ENCODE results near the gene HSPA12A. TPM values are rescaled to one million over a fixed set of nuclear protein-coding genes. Genes with fewer than 3 reads are reported as not detected.

Gene HSPA12A
- total RNA-seq, 1 experiment from 2014 or later, result 1.4 TPM

DNA sequence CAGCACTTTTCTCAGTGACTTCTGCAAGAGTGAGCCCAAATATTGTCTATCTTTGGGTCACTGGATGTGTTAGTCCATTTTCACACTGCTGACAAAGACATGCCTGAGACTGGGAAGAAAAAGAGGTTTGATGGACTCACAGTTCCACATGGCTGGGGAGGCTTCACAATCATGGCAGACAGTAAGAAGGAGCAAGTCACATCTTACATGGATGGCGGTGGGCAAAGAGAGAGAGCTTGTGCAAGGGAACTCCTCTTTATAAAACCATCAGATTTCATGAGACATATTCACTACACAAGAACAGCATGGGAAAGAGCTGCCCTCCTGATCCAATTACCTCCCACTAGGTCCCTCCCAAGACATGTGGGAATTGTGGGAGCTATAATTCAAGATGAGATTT is 6.1 kb upstream of the HSPA12A start:
- no peak overlapping the region for H3K4me3 ChIP-seq (ENCODE audit: low read depth, low read length, poor library complexity, severe bottlenecking)
- no TSS peak for BruUV-seq (replicated peaks)
- no peak for DNase-seq (ENCODE audit: low spot score)
- no peaks in the 10 kb centered on the region for H3K4me1 ChIP-seq (ENCODE audit: insufficient read depth, low read length, poor library complexity, severe bottlenecking)
- no peaks in the 10 kb centered on the region for H3K36me3 ChIP-seq (ENCODE audit: insufficient read depth, low read length, poor library complexity, severe bottlenecking)
- ChIA-PET POLR2A (ENCODE audit: low non-redundant PET) (interaction anchor here (0.6 kb wide), 1 partner anchor 24 kb away, joined by 3 read pairs; no protein-coding TSS in a partner anchor), CTCF (no interaction called here)
- no peak for TF ChIP-seq EZH2 (IDR thresholded peaks at IDR 0.05; ENCODE audit: borderline replicate concordance, low read depth, low read length, poor library complexity, severe bottlenecking)
- TF ChIP-seq, protein P1, sequence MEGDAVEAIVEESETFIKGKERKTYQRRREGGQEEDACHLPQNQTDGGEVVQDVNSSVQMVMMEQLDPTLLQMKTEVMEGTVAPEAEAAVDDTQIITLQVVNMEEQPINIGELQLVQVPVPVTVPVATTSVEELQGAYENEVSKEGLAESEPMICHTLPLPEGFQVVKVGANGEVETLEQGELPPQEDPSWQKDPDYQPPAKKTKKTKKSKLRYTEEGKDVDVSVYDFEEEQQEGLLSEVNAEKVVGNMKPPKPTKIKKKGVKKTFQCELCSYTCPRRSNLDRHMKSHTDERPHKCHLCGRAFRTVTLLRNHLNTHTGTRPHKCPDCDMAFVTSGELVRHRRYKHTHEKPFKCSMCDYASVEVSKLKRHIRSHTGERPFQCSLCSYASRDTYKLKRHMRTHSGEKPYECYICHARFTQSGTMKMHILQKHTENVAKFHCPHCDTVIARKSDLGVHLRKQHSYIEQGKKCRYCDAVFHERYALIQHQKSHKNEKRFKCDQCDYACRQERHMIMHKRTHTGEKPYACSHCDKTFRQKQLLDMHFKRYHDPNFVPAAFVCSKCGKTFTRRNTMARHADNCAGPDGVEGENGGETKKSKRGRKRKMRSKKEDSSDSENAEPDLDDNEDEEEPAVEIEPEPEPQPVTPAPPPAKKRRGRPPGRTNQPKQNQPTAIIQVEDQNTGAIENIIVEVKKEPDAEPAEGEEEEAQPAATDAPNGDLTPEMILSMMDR (conservative IDR thresholded peaks at IDR 0.05; ENCODE audit: low read depth, low read length), result no peak
- no peak overlapping the region for H3K27ac ChIP-seq (ENCODE audit: low read depth, low read length, poor library complexity, severe bottlenecking)
- no peaks in the 10 kb centered on the region for H3K9me3 ChIP-seq (ENCODE audit: low read depth, low read length, poor library complexity, severe bottlenecking)
- no peaks in the 10 kb centered on the region for H3K27me3 ChIP-seq (replicated peaks; ENCODE audit: insufficient read depth, low read depth, low read length, poor library complexity)
- intact Hi-C loops (cut with micrococcal nuclease; ENCODE audit: unreplicated experiment), result no loop called here

DNA sequence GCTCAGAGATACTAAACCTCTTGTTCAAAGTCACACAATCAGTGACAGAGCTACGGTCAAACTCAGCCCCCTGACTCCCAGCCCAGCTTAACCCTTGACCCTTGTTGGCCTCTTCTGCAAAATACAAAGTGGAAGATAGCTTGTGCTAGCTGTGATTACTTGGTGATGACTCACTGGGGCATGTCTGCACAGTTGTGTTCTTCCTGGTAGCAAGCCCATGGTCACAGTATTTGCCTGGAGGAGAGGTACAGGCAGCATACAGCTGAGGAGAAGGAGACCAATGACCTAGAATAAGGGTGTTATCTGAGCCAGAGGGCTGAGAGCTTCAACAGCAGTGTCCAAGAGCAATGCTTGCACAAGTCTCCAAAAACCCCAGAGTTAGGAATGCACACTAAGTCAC is 5.7 kb upstream of the HSPA12A start:
- Histone ChIP-seq H3K9me3 (ENCODE audit: low read depth, low read length, poor library complexity, severe bottlenecking) (no peaks in the 10 kb centered on the region), H3K36me3 (ENCODE audit: insufficient read depth, low read length, poor library complexity, severe bottlenecking) (no peaks in the 10 kb centered on the region), H3K4me1 (ENCODE audit: insufficient read depth, low read length, poor library complexity, severe bottlenecking) (peaks cover 3% of the 10 kb centered on the region), H3K27ac (ENCODE audit: low read depth, low read length, poor library complexity, severe bottlenecking) (no peak overlapping the region), H3K27me3 (replicated peaks; ENCODE audit: insufficient read depth, low read depth, low read length, poor library complexity) (no peaks in the 10 kb centered on the region), H3K4me3 (ENCODE audit: low read depth, low read length, poor library complexity, severe bottlenecking) (no peak overlapping the region)
- CTCF ChIA-PET, result no interaction called here
- TF ChIP-seq, protein P1 (conservative IDR thresholded peaks at IDR 0.05; ENCODE audit: low read depth, low read length), result no peak
- intact Hi-C loops (cut with micrococcal nuclease; ENCODE audit: unreplicated experiment), result no loop called here
- POLR2A ChIA-PET (ENCODE audit: low non-redundant PET), result interaction anchor here (0.6 kb wide), 1 partner anchor 25 kb away, joined by 3 read pairs; no protein-coding TSS in a partner anchor
- no peak for DNase-seq (ENCODE audit: low spot score)
- BruUV-seq (replicated peaks), result no TSS peak

DNA sequence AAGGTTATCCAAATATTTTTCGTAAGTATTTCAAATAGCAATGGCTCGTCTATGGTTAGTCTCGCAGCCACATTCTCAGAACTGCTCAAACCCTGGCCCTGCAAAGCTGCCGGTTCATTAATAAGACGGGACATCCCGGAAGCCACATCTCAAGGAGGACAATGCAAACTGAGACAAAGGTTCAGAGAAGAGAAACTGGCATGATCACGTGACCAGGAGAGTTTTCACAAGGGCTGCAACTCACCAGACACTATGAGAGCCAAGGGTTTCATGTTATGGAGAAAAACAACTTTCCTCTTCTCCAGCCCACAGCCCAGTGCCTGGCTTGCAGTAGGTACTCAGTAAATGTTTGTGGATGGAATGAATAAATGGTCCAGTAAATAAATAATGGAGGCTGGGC is 5.0 kb upstream of the HSPA12A start:
- ChIA-PET CTCF (no interaction called here), POLR2A (ENCODE audit: low non-redundant PET) (no interaction called here)
- BruUV-seq (replicated peaks), result no TSS peak
- TF ChIP-seq, protein P1 (conservative IDR thresholded peaks at IDR 0.05; ENCODE audit: low read depth, low read length), result no peak
- no peak for TF ChIP-seq EZH2 (IDR thresholded peaks at IDR 0.05; ENCODE audit: borderline replicate concordance, low read depth, low read length, poor library complexity, severe bottlenecking)
- intact Hi-C loops (cut with micrococcal nuclease; ENCODE audit: unreplicated experiment), result no loop called here
- Histone ChIP-seq H3K4me3 (ENCODE audit: low read depth, low read length, poor library complexity, severe bottlenecking) (no peak overlapping the region), H3K9me3 (ENCODE audit: low read depth, low read length, poor library complexity, severe bottlenecking) (no peaks in the 10 kb centered on the region), H3K4me1 (ENCODE audit: insufficient read depth, low read length, poor library complexity, severe bottlenecking) (peaks cover 7% of the 10 kb centered on the region), H3K27me3 (replicated peaks; ENCODE audit: insufficient read depth, low read depth, low read length, poor library complexity) (no peaks in the 10 kb centered on the region), H3K36me3 (ENCODE audit: insufficient read depth, low read length, poor library complexity, severe bottlenecking) (no peaks in the 10 kb centered on the region), H3K27ac (ENCODE audit: low read depth, low read length, poor library complexity, severe bottlenecking) (no peak overlapping the region)
- no peak for DNase-seq (ENCODE audit: low spot score)

Measured in A673 (cell line).